Activated CD8-positive, alpha-beta memory T cell treated with anti-CD3 and anti-CD28 coated beads for 1 hour (primary cell): Measurements from ENCODE around the gene AGER.
"Not testable (repeated sequence)": the region's sequence is repeated elsewhere in the genome, so short reads cannot be mapped to it uniquely, and the experiment has no call there.

Experiments used
- DNase-seq, 2 donors: peaks; one replicate each; pipeline ENCODE4 v3.0.0-alpha.2; 2020; ENCODE audit warnings: low read depth in 1 of 2; ENCODE audit errors: extremely low read depth in 1 of 2

Gene AGER

GRCh38 chr6:32184084-32184640, at the start of gene AGER:
AGER (minus strand) TSS chr6:32184253; CDS start chr6:32184222, 31 bp downstream.
- DNase-seq: no peak

GRCh38 chr6:32226434-32226833, 42.4 kb upstream of the AGER start:
- no peak for DNase-seq

GRCh38 chr6:32224696-32225095, 40.6 kb upstream of the AGER start:
- DNase-seq: no peak

- DNase-seq: no peak
Measured at GRCh38 chr6:32223258-32224235, 39.5 kb upstream of the AGER start, which contains the start of gene NOTCH4. NOTCH4 (minus strand) TSS chr6:32224067; CDS start chr6:32223928, 139 bp downstream.

- no peak for DNase-seq
Measured at GRCh38 chr6:32222333-32223230, 38.5 kb upstream of the AGER start.

GRCh38 chr6:32220021-32220420, 36.0 kb upstream of the AGER start:
- no peak for DNase-seq

- no peak for DNase-seq
Measured at GRCh38 chr6:32218167-32218566, 34.1 kb upstream of the AGER start.

GRCh38 chr6:32216998-32217397, 32.9 kb upstream of the AGER start:
- DNase-seq: no peak

GRCh38 chr6:32216285-32216684, 32.2 kb upstream of the AGER start:
- no peak for DNase-seq

- no peak for DNase-seq
Measured at GRCh38 chr6:32215617-32216016, 31.6 kb upstream of the AGER start.

GRCh38 chr6:32214126-32214525, 30.1 kb upstream of the AGER start:
- DNase-seq: no peak

GRCh38 chr6:32213649-32214048, 29.6 kb upstream of the AGER start:
- no peak for DNase-seq

- DNase-seq: no peak
Measured at GRCh38 chr6:32212076-32212760, 28.2 kb upstream of the AGER start.

- not testable (repeated sequence) for DNase-seq
Measured at GRCh38 chr6:32211432-32211831, 27.4 kb upstream of the AGER start.

- no peak for DNase-seq
Measured at GRCh38 chr6:32210191-32210601, 26.1 kb upstream of the AGER start.

- no peak for DNase-seq
Measured at GRCh38 chr6:32208996-32209395, 24.9 kb upstream of the AGER start.

- DNase-seq: no peak
Measured at GRCh38 chr6:32204268-32204715, 20.2 kb upstream of the AGER start.

GRCh38 chr6:32203426-32204267, 19.6 kb upstream of the AGER start:
- DNase-seq: no peak

GRCh38 chr6:32202186-32202585, 18.1 kb upstream of the AGER start:
- no peak for DNase-seq
